Ramos (cell line): ENCODE measurements around the gene GNAZ.

Experiments
- in situ Hi-C: fragments of 300-500 bp; cut with MboI; formaldehyde crosslinking; loops from one replicate; pipeline ENCODE4 v1.14.3; 2022; ENCODE audit warnings: low sequenced_read_pairs; ENCODE audit not compliant: unreplicated experiment

GNAZ gene

DNA sequence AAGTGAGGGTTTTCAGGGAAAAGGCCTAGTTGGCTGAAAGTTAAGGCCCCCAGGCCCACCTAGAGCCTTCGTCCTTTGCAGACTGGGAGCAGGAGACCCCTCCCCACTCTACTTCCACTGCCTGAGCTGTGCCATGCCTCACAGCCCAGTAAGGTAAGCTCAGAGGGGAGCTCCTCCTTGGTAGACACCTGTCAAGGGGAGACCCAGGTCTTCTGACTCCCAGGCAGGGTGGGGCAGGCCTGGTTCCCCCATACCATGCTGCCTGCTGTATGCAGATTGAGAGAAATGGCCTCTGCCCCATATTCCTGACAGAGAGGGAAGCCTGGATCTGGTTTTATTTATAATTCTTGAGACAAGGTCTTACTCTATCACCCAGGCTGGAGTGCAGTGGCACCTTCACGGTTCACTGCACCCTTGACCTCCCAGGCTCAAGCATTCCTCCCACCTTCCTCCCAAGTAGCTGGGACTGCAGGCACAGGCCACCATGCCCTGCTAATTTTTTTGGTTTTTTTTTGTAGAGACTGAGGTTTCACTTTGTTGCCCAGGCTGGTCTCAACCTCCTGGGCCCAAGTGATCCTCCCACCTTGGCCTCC is 75.7 kb downstream of the GNAZ start:
- in situ Hi-C loops, result no loop called here

DNA sequence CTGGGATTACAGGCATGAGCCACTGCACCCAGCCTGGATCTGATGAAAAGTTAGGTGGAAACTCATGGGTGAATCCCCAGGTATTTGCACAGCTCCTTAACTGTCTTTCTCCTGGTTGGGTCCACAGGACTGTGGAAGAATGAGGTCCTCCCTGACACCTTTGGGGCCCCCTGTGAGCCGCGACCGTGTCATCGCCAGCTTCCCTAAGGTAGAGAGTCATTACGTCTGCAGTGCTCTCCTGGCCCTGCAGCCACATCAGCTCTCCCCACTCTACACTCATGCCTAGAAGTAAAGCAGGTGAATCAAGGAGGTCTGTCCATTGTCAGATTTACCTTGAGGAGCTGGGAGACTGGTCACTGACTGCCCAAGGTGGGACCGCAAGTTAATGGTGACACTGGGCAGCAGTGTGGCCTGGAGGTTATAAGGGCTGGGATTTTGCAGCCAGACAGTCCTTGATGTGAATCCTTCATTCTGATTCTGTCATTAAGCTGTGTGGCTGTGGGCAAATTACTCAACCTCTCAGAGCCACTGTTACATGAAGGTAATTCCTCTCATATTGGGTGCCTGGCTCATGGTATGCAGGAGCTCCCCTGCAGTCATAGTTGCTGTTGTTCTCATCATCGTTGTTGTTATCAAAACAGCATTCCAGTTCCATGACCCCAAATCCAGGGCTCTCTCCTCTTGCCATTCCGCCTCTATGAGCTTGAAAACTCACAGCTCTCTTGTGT is 76.3 kb downstream of the GNAZ start:
- in situ Hi-C loops, result no loop called here

DNA sequence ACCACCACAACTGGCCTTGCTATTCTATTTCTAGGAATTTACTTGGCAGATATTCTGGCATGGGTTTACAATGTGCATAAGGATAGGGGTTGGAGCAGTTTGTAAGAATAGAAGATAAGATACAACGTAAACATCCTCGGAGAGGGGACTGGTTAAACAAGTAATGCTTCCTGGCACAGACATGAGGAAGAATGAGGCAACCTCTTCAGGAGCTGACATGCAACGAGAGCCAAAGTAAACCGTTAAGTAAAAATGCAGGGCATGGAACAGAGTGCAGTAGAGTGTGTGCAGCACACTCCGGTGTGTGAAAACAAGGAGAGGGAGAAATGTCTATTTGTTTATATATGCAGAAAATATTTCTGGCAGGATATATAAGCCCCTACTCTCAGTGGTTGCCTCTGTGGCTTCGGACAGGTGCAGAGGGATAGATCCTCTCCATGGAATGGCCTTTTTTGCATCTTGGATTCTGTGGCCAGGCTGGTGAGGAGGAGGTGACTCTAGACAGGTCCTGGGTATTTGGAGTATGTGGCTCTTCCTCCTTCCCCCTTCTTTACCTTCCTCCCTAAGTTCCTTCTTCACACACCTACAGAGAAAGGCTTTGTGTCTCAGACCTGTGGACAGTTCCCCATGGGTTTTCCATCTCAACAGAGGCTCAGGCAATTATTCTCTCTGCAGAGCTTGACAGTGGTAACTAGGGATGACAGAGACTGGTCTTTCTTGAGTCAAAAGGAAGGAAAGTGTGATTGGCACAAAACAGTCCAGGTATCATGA is 77.5 kb downstream of the GNAZ start:
- in situ Hi-C loops, result no loop called here

DNA sequence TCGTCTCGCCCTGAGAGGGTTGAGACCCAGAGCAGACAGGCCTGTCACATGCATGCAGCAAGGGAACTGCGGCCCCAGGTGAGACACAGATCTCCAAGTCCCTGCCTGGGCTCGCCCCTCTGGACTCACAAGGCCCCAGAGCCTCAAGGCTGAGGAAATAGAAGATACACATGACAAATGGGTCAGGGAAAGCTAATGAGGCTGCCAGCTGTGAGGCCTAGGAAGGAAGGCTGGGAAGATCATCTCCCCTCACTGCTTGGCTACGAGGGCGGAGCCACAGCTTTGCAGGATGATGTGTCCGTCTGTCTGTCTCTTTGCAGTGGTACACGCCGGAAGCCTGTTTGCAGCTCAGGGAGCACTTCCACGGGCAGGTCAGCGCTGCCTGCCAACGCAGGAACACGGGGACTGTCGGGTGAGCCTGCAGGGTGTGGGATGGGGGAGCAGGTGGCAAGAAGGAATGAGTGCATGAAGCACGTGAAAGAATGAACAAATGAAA is 79.5 kb downstream of the GNAZ start:
- in situ Hi-C loops, result loop anchor here (25.0 kb wide), 1 partner anchor 388 kb away; no protein-coding TSS in a partner anchor

DNA sequence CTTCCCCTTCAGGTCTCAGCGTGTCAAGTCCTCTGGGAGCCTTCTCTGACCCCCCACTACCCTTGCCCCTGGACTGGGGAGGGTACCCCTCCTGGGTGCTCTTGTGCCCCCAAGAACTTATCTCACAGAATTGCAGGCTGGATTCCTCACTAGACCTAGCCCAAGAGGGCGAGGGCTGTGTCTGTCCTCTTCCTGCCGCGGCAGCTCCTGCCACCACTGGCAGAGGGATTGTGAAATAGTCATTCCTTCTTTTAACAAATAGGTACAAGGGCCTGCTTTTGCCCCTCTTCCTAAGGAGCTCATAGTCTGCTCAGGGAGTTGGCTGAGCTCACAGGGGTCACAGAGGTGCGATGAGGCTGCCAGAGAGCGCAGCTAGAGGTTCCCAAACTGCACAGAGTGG is 80.4 kb downstream of the GNAZ start:
- in situ Hi-C loops, result loop anchor here (25.0 kb wide), 1 partner anchor 387 kb away; no protein-coding TSS in a partner anchor

DNA sequence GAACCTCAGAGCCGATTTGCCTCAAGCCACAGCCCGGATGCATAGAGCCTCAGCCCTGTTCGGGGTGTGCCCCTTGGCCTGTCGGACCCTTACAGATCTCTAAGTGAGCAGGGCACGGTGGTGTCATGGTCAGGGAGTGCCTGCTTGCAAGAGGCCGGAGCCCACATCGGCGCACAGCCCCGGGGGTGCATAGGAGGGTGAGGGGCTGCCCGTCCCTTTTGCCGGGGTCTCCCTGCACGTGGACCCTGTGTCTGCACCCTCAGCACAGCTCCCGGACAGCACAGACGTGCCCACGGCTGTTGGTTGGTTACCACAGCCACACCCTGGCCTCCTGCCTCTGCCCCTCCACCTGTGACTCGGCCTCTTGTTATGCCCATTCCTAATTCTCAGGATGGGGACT is 81.5 kb downstream of the GNAZ start:
- in situ Hi-C loops, result loop anchor here (25.0 kb wide), 1 partner anchor 385 kb away; no protein-coding TSS in a partner anchor

DNA sequence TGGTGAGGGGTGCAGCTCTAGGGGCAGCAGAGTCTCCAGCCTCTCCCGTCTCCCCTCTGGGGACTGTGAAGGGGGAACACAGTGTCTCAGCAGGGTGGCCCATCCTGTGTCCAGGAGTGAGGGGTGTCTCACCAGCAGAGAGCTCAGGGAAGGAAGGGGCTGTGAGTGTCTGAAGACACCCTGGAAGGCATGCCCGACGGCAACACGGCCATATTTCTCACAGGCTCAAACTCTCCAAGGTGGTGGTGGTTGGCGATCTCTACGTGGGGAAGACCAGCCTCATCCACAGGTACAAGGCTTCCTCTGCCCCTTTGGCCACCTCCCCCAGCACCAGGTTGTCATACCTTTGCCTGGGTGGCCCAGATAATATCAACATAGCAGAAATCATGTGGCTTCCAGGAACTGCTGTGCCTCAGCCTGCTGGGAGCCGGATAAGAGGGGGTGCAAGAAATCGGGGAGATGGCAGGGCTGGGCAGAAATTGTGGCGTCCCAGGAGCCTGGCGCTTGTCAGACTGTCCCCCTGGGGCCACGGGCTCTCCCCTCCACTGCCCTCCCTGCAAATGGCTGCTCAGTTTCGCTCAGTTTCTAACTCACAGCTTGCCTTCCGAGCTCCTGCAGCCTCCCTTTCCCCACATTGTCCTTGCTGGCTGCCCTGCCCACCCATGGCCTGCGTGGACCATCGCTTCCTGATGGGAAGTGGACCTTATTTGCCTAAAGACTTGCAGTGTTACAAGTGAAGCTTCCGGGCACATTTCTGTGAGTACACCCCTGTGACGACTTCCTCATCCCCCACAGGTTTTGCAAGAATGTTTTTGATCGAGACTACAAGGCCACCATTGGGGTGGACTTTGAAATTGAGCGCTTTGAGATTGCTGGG is 82.2 kb downstream of the GNAZ start:
- in situ Hi-C loops, result loop anchor here (25.0 kb wide), 1 partner anchor 385 kb away; no protein-coding TSS in a partner anchor

DNA sequence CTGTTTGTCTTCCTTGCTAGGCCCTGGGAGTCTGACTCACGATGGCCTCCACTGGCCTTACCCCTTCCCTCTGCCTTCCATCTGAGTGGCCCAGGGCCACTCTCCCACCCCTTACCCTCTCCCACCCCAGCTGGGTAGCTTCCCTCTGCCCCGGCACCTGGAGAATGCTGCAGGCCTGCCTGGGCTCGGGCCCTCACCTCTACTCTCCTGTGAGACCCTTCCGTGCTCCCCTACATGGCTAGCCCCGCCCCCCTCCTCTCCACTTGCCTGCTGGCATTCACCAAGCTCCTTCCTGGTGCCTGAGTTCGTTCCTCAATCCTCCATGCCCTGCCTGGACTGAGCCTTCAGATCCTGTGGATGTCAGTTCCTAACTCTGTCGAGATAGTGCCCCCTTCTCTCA is 83.7 kb downstream of the GNAZ start:
- in situ Hi-C loops, result loop anchor here (25.0 kb wide), 1 partner anchor 383 kb away; no protein-coding TSS in a partner anchor

DNA sequence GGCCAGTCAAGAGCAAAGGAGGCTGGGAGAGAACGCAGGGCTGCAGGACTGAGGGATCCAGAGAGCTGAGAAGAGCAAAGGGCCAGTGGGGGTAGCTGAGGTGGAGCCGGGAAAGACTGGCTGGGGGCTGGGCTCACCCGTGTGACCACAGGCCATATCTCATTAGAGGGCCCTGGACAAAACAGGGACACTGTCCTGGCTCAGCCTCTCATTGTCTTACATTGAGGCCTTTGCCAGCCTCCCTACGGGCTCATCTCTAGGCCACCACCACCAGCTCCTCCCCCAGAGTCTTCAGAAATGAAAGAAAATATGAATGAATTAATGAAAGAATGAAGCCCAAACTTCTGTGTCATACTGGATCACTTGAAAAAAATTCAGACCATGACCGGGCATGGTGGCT is 84.1 kb downstream of the GNAZ start:
- in situ Hi-C loops, result loop anchor here (25.0 kb wide), 1 partner anchor 383 kb away; no protein-coding TSS in a partner anchor

DNA sequence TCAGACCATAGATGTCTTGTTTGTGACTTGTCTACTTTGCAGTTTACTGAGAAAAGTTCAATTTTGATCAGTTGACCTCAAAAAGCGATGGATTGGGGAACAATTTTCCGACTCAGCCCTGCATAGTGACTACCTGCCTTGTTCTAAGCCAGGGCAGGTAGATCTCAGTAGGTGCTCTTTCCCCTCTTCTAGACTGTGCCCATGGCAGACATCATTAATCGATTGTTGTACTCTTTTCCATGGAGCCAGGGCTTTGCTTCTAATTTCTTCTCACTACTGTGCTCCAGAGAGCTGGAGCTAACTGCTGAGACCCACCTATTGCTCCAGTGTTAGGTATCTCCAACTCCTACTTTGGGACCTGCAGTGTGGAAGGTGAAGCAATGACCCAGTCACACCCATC is 84.8 kb downstream of the GNAZ start:
- in situ Hi-C loops, result loop anchor here (25.0 kb wide), 1 partner anchor 382 kb away; no protein-coding TSS in a partner anchor

DNA sequence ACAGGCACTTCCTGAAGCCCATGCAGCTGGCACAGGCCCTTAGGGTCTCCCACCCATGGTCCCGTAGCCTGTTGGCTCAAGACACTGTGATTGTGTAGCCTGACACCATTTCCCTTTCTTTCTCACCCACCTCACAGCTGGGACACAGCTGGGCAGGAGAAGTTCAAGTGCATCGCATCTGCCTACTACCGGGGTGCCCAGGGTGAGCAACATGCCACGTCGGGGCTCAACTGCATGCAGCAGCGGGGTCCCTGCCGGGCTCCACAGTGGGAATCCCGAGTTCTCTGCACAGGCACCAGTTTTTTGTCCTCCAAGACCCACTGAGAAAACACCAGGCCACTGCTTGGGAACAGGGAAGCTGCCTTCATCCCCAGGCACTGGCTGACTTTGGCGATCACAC is 85.5 kb downstream of the GNAZ start:
- in situ Hi-C loops, result loop anchor here (25.0 kb wide), 1 partner anchor 381 kb away; no protein-coding TSS in a partner anchor

DNA sequence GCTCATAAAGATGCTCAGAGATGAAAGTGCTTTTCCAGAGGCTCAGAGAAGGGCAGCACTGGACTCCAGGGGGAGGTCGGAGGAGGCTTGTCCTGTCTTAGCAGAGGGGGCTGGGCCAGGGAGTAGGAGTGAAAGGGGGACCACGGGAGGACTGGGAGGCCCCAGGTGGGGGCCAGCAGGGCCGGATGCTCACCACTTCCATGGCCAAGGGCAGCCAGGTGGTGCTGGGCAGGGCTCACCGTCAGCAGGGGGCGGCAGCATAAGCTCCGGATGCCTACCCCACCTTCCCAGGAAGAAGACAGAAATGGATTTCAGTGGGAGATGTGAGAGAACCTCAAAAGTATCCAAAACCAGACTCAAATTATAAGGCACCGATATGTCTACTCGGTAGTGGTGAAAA is 86.0 kb downstream of the GNAZ start:
- in situ Hi-C loops, result loop anchor here (25.0 kb wide), 1 partner anchor 381 kb away; no protein-coding TSS in a partner anchor

DNA sequence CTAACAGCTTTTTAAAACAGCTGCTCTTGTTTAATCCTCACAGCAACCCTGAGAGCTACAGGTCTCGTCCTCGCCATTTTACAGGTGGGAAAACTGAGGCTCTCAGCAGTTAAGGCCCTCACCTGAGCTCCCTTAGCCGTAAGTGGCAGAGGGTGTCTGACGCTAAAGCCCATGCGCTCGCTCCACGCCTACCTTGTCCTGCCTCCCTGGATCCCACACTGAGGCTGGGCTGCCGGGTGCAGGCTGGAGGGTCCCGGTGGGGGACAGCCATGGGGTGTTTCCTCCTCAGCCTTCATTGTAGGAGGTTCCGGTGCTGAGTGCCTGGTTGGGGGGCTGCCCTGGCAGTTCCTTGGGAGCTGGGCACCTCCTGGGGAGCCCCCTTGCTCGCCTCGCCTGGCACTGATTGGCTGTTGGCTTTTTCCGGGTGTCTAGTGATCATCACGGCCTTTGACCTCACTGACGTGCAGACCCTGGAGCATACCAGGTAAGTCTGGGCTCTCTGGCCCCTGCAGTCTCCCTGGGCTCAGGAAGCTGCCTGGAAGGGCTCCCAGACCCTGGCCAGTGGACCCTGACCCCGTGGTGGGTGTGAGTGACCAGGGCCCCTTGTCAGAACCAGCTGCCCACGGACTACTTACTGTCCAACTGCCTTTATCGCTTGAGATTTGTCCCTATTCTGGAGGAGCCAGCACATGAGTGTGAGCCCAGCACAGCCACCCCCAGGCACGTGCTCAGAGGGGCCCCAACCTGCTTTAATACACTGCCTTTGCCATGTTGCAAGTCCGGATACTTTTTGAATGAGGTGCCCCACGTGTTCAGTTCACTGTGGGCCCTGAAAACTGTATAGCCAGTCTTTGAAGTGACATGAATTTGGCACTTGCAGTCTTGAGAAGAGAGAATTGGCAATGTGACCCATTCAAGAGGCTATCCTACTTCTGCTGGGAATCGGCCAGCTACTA is 87.5 kb downstream of the GNAZ start:
- in situ Hi-C loops, result loop anchor here (25.0 kb wide), 1 partner anchor 379 kb away; no protein-coding TSS in a partner anchor

DNA sequence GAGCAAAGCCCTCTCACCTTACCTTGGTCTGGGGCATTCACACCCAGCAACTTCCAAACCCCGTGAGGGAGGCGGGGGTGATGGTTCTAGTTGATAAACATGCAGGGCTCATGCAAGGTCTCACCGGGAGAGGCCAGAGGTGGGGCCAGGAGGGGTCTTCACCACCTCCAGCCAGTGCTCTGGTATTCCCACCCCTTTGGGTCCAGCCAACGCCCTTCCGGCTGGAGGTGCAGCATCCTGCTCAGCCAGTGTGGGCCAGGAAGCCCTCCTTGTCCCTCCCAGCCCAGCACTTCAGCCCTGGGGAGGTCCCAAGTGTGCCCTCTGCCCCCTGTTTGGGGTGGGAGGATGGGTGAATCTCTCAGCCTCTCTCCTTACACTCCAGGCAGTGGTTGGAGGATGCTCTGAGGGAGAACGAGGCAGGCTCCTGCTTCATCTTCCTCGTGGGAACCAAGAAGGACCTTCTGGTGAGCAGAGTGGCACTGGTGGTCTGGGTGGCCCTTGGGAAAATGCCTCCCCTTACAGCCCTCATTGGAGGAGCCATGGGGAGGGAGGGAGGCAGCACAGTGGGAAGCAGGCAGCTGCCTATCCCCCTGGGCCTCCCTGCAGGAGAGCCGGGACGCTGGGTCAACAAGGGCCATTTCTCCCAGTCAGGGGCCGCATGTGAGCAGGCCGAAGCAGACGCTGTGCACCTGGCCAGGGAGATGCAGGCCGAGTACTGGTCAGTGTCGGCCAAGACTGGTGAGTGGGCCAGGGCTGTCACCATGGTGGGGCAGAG is 88.4 kb downstream of the GNAZ start:
- in situ Hi-C loops, result loop anchor here (25.0 kb wide), 1 partner anchor 379 kb away; no protein-coding TSS in a partner anchor

DNA sequence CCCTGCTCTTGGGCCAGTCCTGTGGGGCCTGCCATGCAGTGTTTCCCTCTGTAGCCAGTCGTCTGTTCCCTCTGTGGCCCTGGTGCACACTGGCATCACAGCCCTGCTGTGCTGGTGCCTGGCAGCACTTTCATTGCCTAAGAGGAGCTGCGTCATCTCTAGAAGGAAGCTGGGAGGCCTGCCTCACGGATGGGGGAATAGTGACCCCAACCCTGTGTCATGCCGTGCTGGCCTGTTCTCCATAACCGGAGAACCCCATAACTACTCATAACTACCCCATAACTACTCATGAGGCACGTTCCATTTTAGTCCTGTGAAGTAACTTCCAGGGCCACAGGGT is 88.9 kb downstream of the GNAZ start:
- in situ Hi-C loops, result loop anchor here (25.0 kb wide), 1 partner anchor 378 kb away; no protein-coding TSS in a partner anchor

DNA sequence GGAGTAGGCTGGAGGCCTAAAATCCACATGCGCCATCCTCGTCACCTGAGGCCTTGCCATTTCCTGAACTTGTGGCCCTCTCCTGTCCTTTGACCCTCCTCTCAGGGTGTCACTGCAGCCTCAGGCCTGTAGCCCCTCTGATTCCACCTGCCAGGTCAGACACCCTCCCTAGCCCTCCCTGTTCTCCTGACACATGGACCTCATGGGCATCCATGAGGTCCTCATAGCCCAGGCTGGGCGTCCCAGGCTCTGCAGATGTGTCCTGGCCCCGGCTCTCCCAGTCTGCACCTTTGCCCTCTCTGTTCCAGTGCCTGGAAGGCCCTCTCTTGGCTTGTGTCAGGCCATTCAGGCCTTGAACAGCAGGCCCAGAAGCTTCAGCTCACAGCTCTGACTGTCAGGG is 90.7 kb downstream of the GNAZ start:
- in situ Hi-C loops, result loop anchor here (25.0 kb wide), 1 partner anchor 376 kb away; no protein-coding TSS in a partner anchor

DNA sequence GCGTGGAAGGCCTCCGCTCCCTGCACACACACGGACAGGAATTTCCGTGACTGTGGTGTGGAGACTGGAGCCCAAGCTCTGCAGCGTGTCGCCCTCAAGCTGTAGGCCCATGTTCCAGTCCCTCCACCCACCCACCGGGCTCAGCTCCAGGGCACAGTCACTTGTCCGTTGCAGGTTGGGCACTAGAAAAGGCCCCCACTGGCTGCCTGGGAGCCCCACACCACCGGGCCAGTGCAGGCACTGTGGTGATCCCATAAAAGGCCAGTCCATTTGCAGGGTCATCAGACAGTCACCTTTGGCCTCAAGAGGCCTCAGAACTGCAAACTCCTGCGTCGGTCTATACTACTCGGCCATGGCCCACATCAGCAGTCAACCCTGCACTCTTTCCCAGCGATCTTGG is 91.3 kb downstream of the GNAZ start:
- in situ Hi-C loops, result loop anchor here (25.0 kb wide), 1 partner anchor 376 kb away; no protein-coding TSS in a partner anchor
